Gastroesophageal sphincter (tissue), 4 donors: ENCODE results near the gene TCF4. TPM values are rescaled to one million over a fixed set of nuclear protein-coding genes. Genes with fewer than 3 reads are reported as not detected.

Experiments
- ATAC-seq: fragments of 150-250 bp; one replicate; pipeline ENCODE4 v1.9.1; 2016; ENCODE audit warnings: mild to moderate bottlenecking, moderate library complexity
- H3K27ac ChIP-seq, 4 donors: fragments of 200-600 bp; sonication (generic) in 3 of 4; 1 replicate in 3 of 4; 2 replicates in 1 of 4; pipeline ENCODE4 v1.5.1; 2016 to 2019
- H3K27me3 ChIP-seq: fragments of 200-600 bp; sonication (generic); one replicate; pipeline ENCODE4 v1.5.1; 2019
- H3K36me3 ChIP-seq, 2 donors: fragments of 200-600 bp; sonication (generic); one replicate each; pipeline ENCODE4 v1.5.1; 2019; ENCODE audit warnings: control low read depth in 1 of 2
- H3K4me1 ChIP-seq, 3 donors: fragments of 200-600 bp; sonication (generic); 1 replicate in 2 of 3; 2 replicates in 1 of 3; pipeline ENCODE4 v1.5.1; 2016 to 2019; ENCODE audit warnings: control low read depth in 2 of 3
- H3K4me3 ChIP-seq, 2 donors: fragments of 200-600 bp; sonication (generic); one replicate each; pipeline ENCODE4 v1.5.1; 2019; ENCODE audit warnings: mild to moderate bottlenecking in 1 of 2, moderate library complexity in 1 of 2
- H3K9me3 ChIP-seq, 3 donors: fragments of 200-600 bp; sonication (generic); one replicate each; pipeline ENCODE4 v1.5.1; 2017 to 2019; ENCODE audit warnings: control low read depth in 2 of 3
- EP300 ChIP-seq: sonication (generic); formaldehyde crosslinking; IDR thresholded peaks from one replicate; pipeline ENCODE4 v1.6.1; 2017; ENCODE audit warnings: antibody characterized with exemption, mild to moderate bottlenecking
- POLR2A ChIP-seq, 2 donors: fragments of 450-650 bp; IDR thresholded peaks; one replicate each; pipeline ENCODE4 v1.6.1; 2017; ENCODE audit warnings: antibody characterized with exemption in 2 of 2, mild to moderate bottlenecking in 2 of 2, moderate library complexity in 1 of 2
- POLR2AphosphoS5 ChIP-seq: sonication (generic); formaldehyde crosslinking; IDR thresholded peaks from one replicate; pipeline ENCODE4 v1.6.1; 2017; ENCODE audit warnings: antibody characterized with exemption
- WGBS, 2 donors: methylation state at CpG; one replicate each; pipeline ENCODE4 v1.1.5; 2018; ENCODE audit warnings: low coverage in 1 of 2; 5-methylcytosine and 5-hydroxymethylcytosine counted together
- total RNA-seq, 4 donors: library from RNA; depleted of rRNA; stranded (reverse); fragments of >200 nt; gene quantifications; one replicate each; pipeline ENCODE4 v1.1.0, GENCODE V29; 2016
- TF ChIP-seq, protein P1 (sequence below), 4 experiments: fragments of 200-600 bp in 2 of 4; fragments of 450-650 bp in 2 of 4; sonication (generic) in 1 of 4; IDR thresholded peaks; one replicate each; pipeline ENCODE4 v1.5.1; 2017 to 2019; ENCODE audit warnings: antibody characterized with exemption in 4 of 4, mild to moderate bottlenecking in 2 of 4, moderate library complexity in 2 of 4

The TCF4 gene
- total RNA-seq, 4 donors from 2014 or later, result 64.1 to 87.6 (median 76.2) TPM

DNA sequence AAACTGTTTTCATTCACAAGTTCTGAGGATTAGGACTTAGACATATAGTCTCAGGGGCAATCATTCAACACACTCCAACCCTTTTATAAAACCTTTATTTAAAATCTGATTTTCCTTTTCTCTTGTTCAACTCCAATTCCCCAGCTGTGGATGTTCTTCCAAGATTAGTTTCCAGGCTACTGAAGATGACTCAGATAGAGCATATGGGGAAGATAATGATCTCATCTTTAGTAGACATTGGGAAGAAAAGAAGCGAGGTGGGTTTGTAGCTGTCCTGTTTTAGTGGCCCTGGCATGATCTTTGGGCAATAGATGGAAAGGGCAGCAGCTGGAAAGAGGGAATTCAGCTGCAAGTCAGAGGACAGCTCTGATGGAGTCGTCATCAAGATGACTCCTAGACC lies 381.1 kb downstream of the TCF4 start:
- H3K4me1 ChIP-seq, result no peaks in the 10 kb centered on the region
- no peaks in the 10 kb centered on the region for H3K36me3 ChIP-seq
- no peak overlapping the region for H3K27ac ChIP-seq
- ATAC-seq, result no peak
- H3K9me3 ChIP-seq, result peaks cover 0 to 7% (median 0%) of the 10 kb centered on the region in 3 donors
- 86% methylated on average over 2 of the region's 2 CpGs; no CpG with 5 or more reads in 1 of the 2 donors for WGBS, 2 donors
- H3K27me3 ChIP-seq, result no peaks in the 10 kb centered on the region
- TF ChIP-seq POLR2A (IDR thresholded peaks at IDR 0.05), result no peak
- TF ChIP-seq POLR2AphosphoS5, result no peak
- TF ChIP-seq, protein P1, sequence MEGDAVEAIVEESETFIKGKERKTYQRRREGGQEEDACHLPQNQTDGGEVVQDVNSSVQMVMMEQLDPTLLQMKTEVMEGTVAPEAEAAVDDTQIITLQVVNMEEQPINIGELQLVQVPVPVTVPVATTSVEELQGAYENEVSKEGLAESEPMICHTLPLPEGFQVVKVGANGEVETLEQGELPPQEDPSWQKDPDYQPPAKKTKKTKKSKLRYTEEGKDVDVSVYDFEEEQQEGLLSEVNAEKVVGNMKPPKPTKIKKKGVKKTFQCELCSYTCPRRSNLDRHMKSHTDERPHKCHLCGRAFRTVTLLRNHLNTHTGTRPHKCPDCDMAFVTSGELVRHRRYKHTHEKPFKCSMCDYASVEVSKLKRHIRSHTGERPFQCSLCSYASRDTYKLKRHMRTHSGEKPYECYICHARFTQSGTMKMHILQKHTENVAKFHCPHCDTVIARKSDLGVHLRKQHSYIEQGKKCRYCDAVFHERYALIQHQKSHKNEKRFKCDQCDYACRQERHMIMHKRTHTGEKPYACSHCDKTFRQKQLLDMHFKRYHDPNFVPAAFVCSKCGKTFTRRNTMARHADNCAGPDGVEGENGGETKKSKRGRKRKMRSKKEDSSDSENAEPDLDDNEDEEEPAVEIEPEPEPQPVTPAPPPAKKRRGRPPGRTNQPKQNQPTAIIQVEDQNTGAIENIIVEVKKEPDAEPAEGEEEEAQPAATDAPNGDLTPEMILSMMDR (IDR thresholded peaks at IDR 0.05), result no peak
- TF ChIP-seq EP300, result no peak
- H3K4me3 ChIP-seq, result no peak overlapping the region

- peaks cover 0 to 7% (median 0%) of the 10 kb centered on the region in 3 donors for H3K9me3 ChIP-seq
- 96 to 100% methylated on average over 2 of the region's 2 CpGs for WGBS, 2 donors
Measured at GRCh38 chr18:55202232-55202917, 385.6 kb downstream of the TCF4 start.

DNA sequence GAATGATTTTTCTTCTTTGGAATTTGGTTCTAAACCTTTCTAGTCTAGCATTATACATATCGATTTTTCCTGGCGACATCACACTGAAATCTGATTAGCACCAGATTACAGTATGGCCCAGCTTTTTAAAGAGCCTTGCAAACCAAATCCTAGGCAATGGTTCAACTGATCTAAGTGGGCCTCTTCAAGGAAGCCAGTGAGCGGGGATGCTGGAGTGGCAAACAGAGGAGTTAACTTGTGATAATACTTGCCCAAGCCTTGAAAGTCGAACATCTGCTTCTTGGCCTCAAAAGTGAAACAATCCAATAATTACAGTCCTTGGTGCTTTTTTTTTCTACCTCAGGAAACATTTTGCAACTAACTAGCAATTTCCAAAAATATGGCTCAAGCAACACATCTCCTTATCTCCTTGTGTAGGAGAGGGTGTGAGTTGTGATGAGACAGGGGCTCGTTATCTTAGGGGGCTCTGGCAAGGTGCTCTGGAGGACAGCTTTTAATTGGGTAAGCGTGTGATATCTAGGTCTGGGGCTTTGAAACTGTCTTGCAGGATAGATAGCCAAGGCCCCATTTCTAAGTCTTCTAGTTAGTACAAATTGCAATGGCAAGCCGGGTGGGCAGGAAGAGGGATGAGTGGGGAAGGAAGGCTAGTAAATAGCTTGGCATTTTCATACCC lies 388.6 kb downstream of the TCF4 start:
- Histone ChIP-seq H3K27me3 (no peaks in the 10 kb centered on the region), H3K27ac (no peak overlapping the region), H3K4me3 (no peak overlapping the region), H3K4me1 (no peaks in the 10 kb centered on the region), H3K36me3 (no peaks in the 10 kb centered on the region), H3K9me3 (peaks cover 0 to 7% (median 0%) of the 10 kb centered on the region in 3 donors)
- no peak for ATAC-seq
- TF ChIP-seq, protein P1 (IDR thresholded peaks at IDR 0.05), result no peak
- no peak for TF ChIP-seq EP300
- TF ChIP-seq POLR2AphosphoS5, result no peak
- no peak for TF ChIP-seq POLR2A (IDR thresholded peaks at IDR 0.05)
- 50 to 75% methylated on average over 5 to 7 of the region's 7 CpGs for WGBS, 2 donors

More at GRCh38 chr18:55202232-55202917, 385.6 kb downstream of the TCF4 start:
- Histone ChIP-seq H3K27me3 (no peaks in the 10 kb centered on the region), H3K27ac (no peak overlapping the region), H3K4me1 (no peaks in the 10 kb centered on the region), H3K4me3 (no peak overlapping the region), H3K36me3 (no peaks in the 10 kb centered on the region)
- no peak for TF ChIP-seq EP300
- TF ChIP-seq POLR2A (IDR thresholded peaks at IDR 0.05), result no peak
- no peak for ATAC-seq

GRCh38 chr18:55195863-55196262 lies 392.1 kb downstream of the TCF4 start:
- Histone ChIP-seq H3K27me3 (no peaks in the 10 kb centered on the region), H3K4me3 (no peak overlapping the region)

GRCh38 chr18:55189972-55190371 lies 398.0 kb downstream of the TCF4 start:
- no peak overlapping the region for H3K4me3 ChIP-seq
- no peak for TF ChIP-seq EP300
- TF ChIP-seq POLR2A (IDR thresholded peaks at IDR 0.05), result no peak
- TF ChIP-seq, protein P1 (IDR thresholded peaks at IDR 0.05), result no peak
- TF ChIP-seq POLR2AphosphoS5, result no peak
- H3K27me3 ChIP-seq, result no peaks in the 10 kb centered on the region
- 57 to 72% methylated on average over 2 to 3 of the region's 3 CpGs for WGBS, 2 donors
- no peak overlapping the region for H3K27ac ChIP-seq
- no peak for ATAC-seq
- H3K9me3 ChIP-seq, result no peaks in the 10 kb centered on the region
- no peaks in the 10 kb centered on the region for H3K4me1 ChIP-seq
- no peaks in the 10 kb centered on the region for H3K36me3 ChIP-seq

More at GRCh38 chr18:55195863-55196262, 392.1 kb downstream of the TCF4 start:
- no peak overlapping the region for H3K27ac ChIP-seq
- no peaks in the 10 kb centered on the region for H3K36me3 ChIP-seq
- no peaks in the 10 kb centered on the region for H3K4me1 ChIP-seq
- no peaks in the 10 kb centered on the region for H3K9me3 ChIP-seq
- ATAC-seq, result no peak
- TF ChIP-seq EP300 (no peak), POLR2A (IDR thresholded peaks at IDR 0.05) (no peak)
- TF ChIP-seq, protein P1 (IDR thresholded peaks at IDR 0.05), result no peak
